Neutrophil (primary cell): ENCODE measurements around the gene ENTR1.

Experiments used
- H3K27ac ChIP-seq: fragments of 200-600 bp; sonication (generic); 2 replicates; pipeline ENCODE4 v1.5.1; 2016; ENCODE audit warnings: mild to moderate bottlenecking, moderate library complexity
- H3K27me3 ChIP-seq: fragments of 200-600 bp; sonication (generic); 2 replicates; pipeline ENCODE4 v1.6.0; 2016; ENCODE audit warnings: mild to moderate bottlenecking
- H3K36me3 ChIP-seq: fragments of 200-600 bp; sonication (generic); 2 replicates; pipeline ENCODE4 v1.5.1; 2017
- H3K4me1 ChIP-seq, 2 experiments: fragments of 200-600 bp in 1 of 2; sonication (generic) in 1 of 2; 1 replicate in 1 of 2; 2 replicates in 1 of 2; pipeline versions ENCODE4 v1.5.1 to v1.6.1; 2013 to 2016; ENCODE audit warnings: low read depth in 1 of 2, low read length in 1 of 2, mild to moderate bottlenecking in 1 of 2, moderate library complexity in 1 of 2; ENCODE audit not compliant: control insufficient read depth in 1 of 2, insufficient read depth in 1 of 2
- H3K4me3 ChIP-seq, 2 experiments: fragments of 200-600 bp in 1 of 2; sonication (generic) in 1 of 2; 1 replicate in 1 of 2; 2 replicates in 1 of 2; pipeline ENCODE4 v1.5.1; 2013 to 2016; ENCODE audit warnings: low read depth in 1 of 2, low read length in 1 of 2, mild to moderate bottlenecking in 1 of 2, moderate library complexity in 1 of 2
- H3K9me3 ChIP-seq: fragments of 200-600 bp; sonication (generic); 2 replicates; pipeline ENCODE4 v1.5.1; 2016
- CTCF ChIP-seq: fragments of 200-600 bp; sonication (generic); IDR thresholded peaks from 2 replicates; pipeline ENCODE4 v1.5.1; 2016; ENCODE audit warnings: antibody characterized with exemption

Gene ENTR1

GRCh38 chr9:136418182-136419091 lies 8.0 kb upstream of the ENTR1 start:
- Histone ChIP-seq H3K4me1 (no peaks in the 10 kb centered on the region), H3K27ac (no peak overlapping the region), H3K9me3 (no peaks in the 10 kb centered on the region), H3K36me3 (peaks cover 95% of the 10 kb centered on the region), H3K4me3 (no peak overlapping the region), H3K27me3 (no peaks in the 10 kb centered on the region)
- no peak for TF ChIP-seq CTCF

- H3K9me3 ChIP-seq, result no peaks in the 10 kb centered on the region
Measured at GRCh38 chr9:136416914-136417313, 6.5 kb upstream of the ENTR1 start.

GRCh38 chr9:136416427-136416826 lies 6.0 kb upstream of the ENTR1 start:
- TF ChIP-seq CTCF, result no peak
- Histone ChIP-seq H3K36me3 (peaks cover 84% of the 10 kb centered on the region), H3K27me3 (no peaks in the 10 kb centered on the region), H3K4me3 (no peak overlapping the region), H3K4me1 (peaks cover 0 to 3% of the 10 kb centered on the region in 2 experiments), H3K27ac (no peak overlapping the region), H3K9me3 (no peaks in the 10 kb centered on the region)

More at GRCh38 chr9:136416914-136417313, 6.5 kb upstream of the ENTR1 start:
- H3K36me3 ChIP-seq, result peaks cover 89% of the 10 kb centered on the region
- no peak overlapping the region for H3K4me3 ChIP-seq
- no peaks in the 10 kb centered on the region for H3K27me3 ChIP-seq
- H3K4me1 ChIP-seq, result no peaks in the 10 kb centered on the region
- TF ChIP-seq CTCF, result no peak
- no peak overlapping the region for H3K27ac ChIP-seq

GRCh38 chr9:136412962-136413361 lies 2.5 kb upstream of the ENTR1 start:
- H3K27ac ChIP-seq, result no peak overlapping the region
- H3K4me1 ChIP-seq, result peaks cover 15 to 21% of the 10 kb centered on the region in 2 experiments
- H3K4me3 ChIP-seq, result no peak overlapping the region
- H3K9me3 ChIP-seq, result no peaks in the 10 kb centered on the region
- no peak for TF ChIP-seq CTCF
- peaks cover 54% of the 10 kb centered on the region for H3K36me3 ChIP-seq
- peaks cover 13% of the 10 kb centered on the region for H3K27me3 ChIP-seq

GRCh38 chr9:136411378-136411777 lies 964 bp upstream of the ENTR1 start:
- TF ChIP-seq CTCF, result no peak
- Histone ChIP-seq H3K36me3 (peaks cover 44% of the 10 kb centered on the region), H3K4me3 (peak overlapping the region; percentile 89 to 91), H3K27ac (no peak overlapping the region), H3K4me1 (peaks cover 15 to 21% of the 10 kb centered on the region in 2 experiments), H3K9me3 (no peaks in the 10 kb centered on the region), H3K27me3 (peaks cover 13% of the 10 kb centered on the region)
